ENCODE measurements around the gene FOXO4. TPM values are rescaled to one million over a fixed set of nuclear protein-coding genes. Genes with fewer than 3 reads are reported as not detected.

The FOXO4 gene
- total and polyA plus RNA-seq, 2 experiments from 2014 or later = 8.0 to 31.4 TPM

- TF ChIP-seq CREB1 (CRISPR knock-in tag; IDR thresholded peaks at IDR 0.05; ENCODE audit: low read depth) (no peak), POLR2AphosphoS5 (IDR thresholded peaks at IDR 0.05; ENCODE audit: low read depth) (no peak), EZH2 (IDR thresholded peaks at IDR 0.05; ENCODE audit: low read depth, unreplicated experiment) (no peak), ZNF114 (CRISPR knock-in tag; IDR thresholded peaks at IDR 0.05) (no peak), NANOG (IDR thresholded peaks at IDR 0.05; ENCODE audit: borderline replicate concordance) (no peak), EZH2phosphoT487 (IDR thresholded peaks at IDR 0.05; ENCODE audit: unreplicated experiment) (no peak), STAT1 (IDR thresholded peaks at IDR 0.05; ENCODE audit: unreplicated experiment) (no peak), JUNB (IDR thresholded peaks at IDR 0.05; ENCODE audit: unreplicated experiment) (no peak), ETS1 (IDR thresholded peaks at IDR 0.05) (no peak), CTCF (conservative IDR thresholded peaks at IDR 0.05; ENCODE audit: low read depth in 2 of 2) (no peak)
Observed at GRCh38 chrX:71070531-71070930, 25.1 kb upstream of the FOXO4 start (continued).

- Mint-ChIP-seq H3K4me1 (no peaks in the 10 kb centered on the region), H3K27me3 (ENCODE audit: insufficient read depth, low read depth, poor library complexity) (no peaks in the 10 kb centered on the region), H3K27ac (no peak overlapping the region), H3K4me3 (no peak overlapping the region), H3K36me3 (ENCODE audit: low read depth) (no peaks in the 10 kb centered on the region), H3K9me3 (no peaks in the 10 kb centered on the region)
- Histone ChIP-seq H2AFZ (no peak overlapping the region), H3K27me3 (ENCODE audit: insufficient read depth) (no peaks in the 10 kb centered on the region), H3K27ac (ENCODE audit: low read depth) (no peak overlapping the region), H3K4me2 (no peak overlapping the region), H3F3A (replicated peaks; ENCODE audit: low read depth) (no peaks in the 10 kb centered on the region), H3K4me1 (ENCODE audit: insufficient read depth) (no peaks in the 10 kb centered on the region), H4K20me1 (replicated peaks; ENCODE audit: insufficient read depth) (no peaks in the 10 kb centered on the region), H3K9me2 (ENCODE audit: insufficient read depth) (no peaks in the 10 kb centered on the region), H3K79me2 (replicated peaks; ENCODE audit: insufficient read depth) (no peaks in the 10 kb centered on the region), H3K36me3 (ENCODE audit: insufficient read depth) (no peaks in the 10 kb centered on the region), H3K4me3 (no peak overlapping the region)
- no peak for ATAC-seq
- no peak for DNase-seq (ENCODE audit: low spot score)
- TF ChIP-seq CTCF (conservative IDR thresholded peaks at IDR 0.05; ENCODE audit: low read depth in 2 of 2) (no peak), STAT1 (IDR thresholded peaks at IDR 0.05; ENCODE audit: unreplicated experiment) (no peak), EZH2 (IDR thresholded peaks at IDR 0.05; ENCODE audit: low read depth, unreplicated experiment) (no peak), CREB1 (CRISPR knock-in tag; IDR thresholded peaks at IDR 0.05; ENCODE audit: low read depth) (no peak), ZNF462 (CRISPR knock-in tag; IDR thresholded peaks at IDR 0.05) (no peak), ETS1 (IDR thresholded peaks at IDR 0.05) (no peak)
Observed at GRCh38 chrX:71081330-71082123, 14.1 kb upstream of the FOXO4 start.

All from GM23338 (cell line).